GM19351 (cell line): ENCODE results near the gene OR2AE1.
"Not testable (repeated sequence)": the region's sequence is repeated elsewhere in the genome, so short reads cannot be mapped to it uniquely, and the experiment has no call there.

Source experiments
- ATAC-seq: cut with Tn5 transposase; IDR thresholded peaks from one replicate; pipeline ENCODE4 v1.9.1; 2021; ENCODE audit warnings: mild to moderate bottlenecking, moderate library complexity; ENCODE audit not compliant: unreplicated experiment

The OR2AE1 gene, protein sequence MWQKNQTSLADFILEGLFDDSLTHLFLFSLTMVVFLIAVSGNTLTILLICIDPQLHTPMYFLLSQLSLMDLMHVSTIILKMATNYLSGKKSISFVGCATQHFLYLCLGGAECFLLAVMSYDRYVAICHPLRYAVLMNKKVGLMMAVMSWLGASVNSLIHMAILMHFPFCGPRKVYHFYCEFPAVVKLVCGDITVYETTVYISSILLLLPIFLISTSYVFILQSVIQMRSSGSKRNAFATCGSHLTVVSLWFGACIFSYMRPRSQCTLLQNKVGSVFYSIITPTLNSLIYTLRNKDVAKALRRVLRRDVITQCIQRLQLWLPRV

DNA sequence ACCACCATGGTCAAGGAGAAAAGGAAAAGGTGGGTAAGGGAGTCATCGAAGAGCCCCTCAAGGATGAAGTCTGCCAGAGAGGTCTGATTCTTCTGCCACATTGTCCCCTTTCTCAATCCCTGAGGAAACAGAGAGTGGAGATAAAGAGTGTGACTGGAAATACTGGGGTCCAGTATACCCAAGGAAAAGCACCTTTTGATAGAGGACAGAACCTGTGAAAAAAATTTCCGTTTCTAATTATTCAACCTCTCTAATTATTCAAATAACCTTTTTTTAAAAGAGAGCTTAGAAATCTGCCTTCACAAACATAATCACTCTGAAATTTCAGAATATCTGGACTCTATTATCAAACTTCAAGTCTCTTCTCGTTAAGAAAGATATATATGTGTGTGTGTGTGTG, at the start of gene OR2AE1:
OR2AE1 (minus strand) TSS at position 101 of the 400 bp plus-strand sequence; CDS start at position 101, 0 bp downstream.
- no peak for ATAC-seq

DNA sequence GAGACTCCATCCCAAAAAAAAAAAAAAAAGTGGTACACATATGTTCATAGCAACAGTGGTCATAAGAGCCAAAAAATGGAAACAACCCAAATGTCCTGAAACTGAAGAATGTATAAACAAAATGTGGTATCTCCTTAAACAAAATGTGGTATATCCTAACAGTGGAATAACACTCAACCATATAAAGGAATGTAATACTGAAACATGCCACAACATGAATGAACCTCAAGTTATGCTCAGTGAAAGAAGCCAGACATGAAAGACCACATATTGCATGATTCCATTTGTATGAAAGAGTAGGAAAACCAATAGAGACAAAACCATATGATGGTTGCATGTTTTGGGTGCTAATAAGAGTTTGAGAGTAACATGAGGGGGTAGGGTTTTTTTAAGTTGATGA, 49.5 kb upstream of the OR2AE1 start:
- no peak for ATAC-seq

DNA sequence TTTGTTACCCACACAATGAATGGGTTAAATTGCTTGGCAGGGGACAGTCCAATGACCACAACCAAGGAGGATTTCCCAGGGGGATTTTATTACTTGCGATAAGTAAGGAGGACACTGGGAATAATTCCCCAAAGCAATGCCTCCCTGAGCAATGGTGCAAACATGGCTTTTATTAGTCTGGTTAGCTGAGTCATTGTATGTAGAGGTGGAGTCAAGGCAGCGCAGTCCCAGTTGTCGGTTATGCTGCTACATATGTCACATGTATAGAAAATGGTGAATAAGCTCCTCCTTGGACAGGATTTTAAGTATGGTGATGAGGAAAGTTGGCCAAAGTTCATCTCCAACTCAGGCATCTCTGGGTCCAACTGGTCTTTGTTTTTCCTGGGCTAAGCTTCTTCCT, 46.4 kb upstream of the OR2AE1 start:
- ATAC-seq = no peak

DNA sequence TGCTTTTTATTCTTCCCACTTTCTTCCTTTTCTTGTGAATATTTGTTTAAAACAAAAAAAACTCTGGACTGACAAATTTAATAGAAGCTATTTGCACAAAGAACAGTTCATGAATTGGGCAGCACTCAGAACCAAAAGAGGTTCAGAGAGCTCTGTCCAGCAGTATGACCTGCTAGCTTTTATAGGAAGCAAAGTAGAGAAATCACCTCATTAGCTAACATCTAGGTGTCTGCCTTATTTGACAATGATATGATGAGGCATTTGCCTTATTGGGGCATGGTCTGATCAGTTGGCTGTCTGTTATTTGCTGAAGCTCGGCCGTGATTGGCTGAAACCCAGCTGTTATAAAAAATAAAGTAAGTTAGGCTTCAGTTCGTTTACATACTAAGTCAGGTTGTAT, 43.3 kb upstream of the OR2AE1 start:
- ATAC-seq = no peak

DNA sequence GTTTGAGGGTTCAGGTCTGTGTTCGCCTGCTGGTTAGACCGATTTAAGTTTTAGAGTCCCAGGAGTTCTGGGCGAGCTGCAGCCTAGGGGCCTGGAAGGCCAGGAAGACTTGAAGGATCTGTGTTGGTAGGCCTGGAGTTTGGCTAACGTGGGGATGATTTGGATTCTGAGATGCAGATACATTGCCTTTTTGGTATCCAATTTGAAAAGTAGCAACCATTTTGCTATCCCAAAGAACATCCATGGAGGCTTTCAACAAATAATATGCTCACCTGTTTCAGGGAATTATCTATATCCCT, 42.9 kb upstream of the OR2AE1 start:
- ATAC-seq = no peak

DNA sequence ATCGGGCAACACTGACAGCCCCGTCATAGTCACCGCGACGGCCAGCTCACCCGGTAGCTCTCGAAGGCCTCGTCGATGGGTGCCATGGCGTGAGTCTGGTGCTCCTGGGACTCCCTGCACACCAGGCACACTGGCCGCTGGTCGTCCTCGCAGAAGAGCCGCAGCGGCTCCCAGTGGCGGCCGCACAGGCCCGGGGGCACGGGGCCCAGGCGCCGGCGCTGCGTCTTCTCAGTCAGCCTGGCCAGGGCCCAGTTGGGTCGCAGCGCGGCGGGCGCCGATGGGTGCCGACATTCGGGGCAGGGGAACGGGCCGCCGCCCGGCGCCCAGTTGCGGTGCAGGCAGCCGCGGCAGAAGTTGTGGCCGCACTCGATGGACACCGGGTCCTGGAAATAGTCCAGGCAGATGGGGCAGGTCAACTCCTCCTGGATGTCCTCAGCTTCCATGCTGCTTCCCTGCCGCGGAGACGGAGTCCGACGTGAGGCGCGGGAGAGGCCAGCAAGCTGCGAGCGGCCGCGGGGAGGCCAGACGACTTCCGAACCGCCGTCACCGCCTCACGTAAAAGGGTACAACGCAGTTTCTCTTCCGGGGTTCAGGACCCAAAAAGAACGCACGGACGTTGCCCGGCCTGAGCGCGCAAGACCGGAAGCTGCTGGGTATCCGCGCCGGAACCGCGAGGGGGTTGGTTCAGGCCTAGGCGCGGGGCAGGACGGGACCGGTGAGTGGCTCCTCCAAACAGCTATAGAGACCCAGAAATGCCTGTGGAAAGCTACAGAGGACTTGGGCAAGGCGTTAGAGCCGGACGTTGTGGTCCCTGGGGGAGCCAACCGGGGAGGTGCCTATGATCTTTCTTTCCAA, 42.4 kb upstream of the OR2AE1 start, which contains the start of gene TRIM4:
TRIM4 (minus strand) TSS at position 572 of the 855 bp plus-strand sequence; CDS start at position 443, 129 bp downstream.
- ATAC-seq = peak; percentile 98

DNA sequence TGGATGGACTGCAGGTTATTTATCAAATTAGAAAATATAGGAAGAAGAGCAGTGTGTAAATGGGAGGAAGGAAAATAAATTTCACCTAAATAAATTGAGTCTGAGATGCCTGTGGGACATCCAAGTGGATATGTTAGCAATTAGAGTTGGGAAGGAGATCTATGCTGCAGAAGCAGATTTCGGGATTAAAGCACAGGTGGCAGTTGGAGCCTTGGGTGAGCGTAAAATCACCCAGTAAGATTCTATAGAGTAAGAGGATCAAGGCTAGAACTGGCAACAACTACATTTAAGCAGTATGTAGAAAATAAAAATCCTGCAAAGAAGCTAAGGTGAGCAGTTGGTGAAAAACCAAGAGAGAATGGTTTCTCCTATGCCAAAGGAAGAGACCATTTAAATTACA, 34.1 kb upstream of the OR2AE1 start:
- ATAC-seq = no peak

DNA sequence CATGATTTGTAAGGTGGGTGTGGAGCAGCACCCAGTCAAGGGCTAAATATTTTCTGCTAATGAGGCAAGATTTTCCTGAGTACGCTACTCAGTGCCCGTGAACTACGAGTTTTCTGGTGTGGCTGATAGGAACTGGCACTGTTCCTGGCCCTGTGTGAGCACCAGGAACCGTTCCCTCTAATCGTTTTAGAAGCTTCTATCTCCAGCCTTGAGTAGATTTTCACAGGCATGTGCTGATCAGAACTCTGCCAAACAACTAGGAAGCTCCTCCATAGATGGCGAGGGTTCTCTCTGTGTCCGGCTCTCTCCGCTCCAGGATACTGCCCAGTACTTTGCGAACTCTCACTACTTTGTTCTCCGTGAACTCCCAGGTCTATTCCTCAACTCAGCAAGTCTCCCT, 24.7 kb upstream of the OR2AE1 start:
- ATAC-seq = no peak

DNA sequence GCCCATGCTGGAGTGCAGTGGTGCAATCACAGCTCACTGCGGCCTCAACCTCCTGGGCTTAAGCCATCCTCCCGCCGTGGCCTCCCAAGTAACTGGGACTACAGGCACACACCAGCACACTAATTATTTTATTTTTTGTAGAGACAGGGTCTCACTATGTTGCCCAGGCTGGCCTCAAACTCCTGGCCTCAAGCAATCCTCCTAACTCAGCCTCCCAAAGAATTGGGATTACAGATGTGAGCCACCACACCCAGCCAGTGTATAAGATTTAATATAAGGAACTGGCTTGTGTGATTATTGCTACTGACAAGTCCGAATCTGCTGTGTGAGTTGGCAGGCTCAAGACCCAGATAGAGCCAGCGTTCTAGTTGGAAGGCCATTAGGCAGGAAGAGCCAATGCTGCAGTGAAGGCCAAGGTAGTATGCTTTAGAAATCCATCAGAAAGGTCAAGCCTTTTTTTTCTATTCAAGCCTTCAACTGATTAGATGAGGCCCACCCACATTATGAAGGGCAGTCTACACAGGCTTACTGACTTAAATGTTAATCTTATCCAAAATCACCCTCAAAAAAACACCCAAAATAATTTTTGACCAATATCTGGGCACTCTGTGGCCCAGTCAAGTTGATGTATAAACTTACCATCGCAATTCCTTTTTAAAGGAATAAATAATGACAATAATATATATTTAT, 23.1 kb upstream of the OR2AE1 start:
- ATAC-seq = no peak

DNA sequence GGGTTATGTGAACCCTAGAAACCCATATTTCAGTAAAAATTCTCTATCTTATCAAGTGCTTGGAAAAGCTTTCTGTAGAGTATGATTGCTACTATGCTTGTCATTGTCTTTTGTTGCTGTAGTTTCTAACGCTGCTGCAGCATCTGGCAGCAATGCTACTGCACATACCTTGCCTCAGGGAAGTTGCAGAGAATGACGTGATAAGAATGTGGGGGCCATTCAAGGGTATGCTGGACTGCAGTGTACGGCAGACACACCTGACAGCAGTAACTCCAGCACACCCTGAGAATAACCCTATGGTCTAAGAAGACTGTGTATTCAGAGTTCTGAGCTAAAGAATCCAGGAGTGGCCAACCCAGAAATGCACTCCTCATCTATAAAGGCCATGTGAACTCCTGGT, 22.0 kb upstream of the OR2AE1 start:
- no peak for ATAC-seq

DNA sequence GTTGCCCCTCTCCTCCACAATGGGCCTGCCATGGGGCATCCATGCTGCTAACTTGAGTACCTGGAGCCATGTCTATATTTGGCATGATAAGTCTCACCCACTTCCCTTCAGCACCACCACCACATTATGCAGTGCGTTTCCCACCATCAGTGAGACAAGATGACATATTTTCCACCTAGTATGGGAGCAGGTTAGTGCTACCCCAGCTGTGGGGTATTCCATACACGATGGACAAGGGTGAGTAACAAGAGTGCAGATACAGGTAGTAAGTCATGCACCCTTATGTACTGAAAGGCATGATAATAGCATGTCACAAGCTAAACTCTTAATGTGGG, 21.2 kb upstream of the OR2AE1 start:
- no peak for ATAC-seq

DNA sequence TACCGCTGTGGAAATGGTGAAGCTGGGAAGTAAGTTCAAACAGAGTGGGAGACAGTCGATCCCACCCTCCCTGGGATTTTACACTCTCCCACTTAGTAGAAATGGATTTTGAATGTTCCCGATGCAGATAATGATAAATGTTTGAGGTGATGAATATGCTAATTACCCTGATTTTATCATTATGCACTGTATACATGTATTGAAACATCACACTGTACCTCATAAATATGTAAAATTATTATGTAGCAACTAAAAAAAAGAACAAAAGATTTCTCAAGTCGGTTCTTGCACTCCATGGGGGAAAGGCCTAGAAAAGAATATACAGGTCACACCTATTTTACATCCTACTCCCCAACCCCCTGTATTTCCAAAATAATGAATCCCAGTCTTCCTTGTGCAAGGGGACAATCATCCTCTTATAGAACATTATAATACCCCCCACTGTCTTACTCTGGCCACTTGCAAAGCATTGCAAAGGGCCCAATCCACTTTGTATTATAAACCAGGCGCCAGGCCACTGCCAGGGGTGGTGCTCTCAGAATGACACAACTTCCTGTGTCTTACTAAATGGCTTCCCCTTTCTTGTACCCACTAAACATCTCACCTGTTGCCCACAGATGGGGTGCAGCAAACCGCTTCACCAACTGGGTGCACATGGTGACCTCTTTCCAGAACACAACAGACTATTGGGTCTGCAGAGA, 20.6 kb upstream of the OR2AE1 start:
- no peak for ATAC-seq

DNA sequence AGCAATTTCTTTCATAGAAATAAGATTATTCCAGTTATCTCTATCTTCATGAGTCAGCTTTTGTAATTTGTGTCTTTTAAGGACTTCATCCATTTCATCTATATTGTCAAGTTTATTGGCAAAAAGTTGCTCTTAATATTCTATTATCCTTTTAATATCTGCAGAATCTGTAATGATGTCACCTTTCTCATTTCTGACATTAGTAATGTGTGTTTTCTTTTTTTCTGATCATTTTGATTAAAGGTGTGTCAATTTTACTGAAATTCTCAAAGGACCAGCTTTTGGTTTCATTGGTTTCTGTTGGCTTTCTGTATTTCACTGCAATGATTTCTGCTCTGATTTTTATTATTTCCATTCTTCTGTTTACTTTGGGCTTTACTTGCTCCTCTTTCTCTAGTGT, 17.9 kb upstream of the OR2AE1 start:
- no peak for ATAC-seq

DNA sequence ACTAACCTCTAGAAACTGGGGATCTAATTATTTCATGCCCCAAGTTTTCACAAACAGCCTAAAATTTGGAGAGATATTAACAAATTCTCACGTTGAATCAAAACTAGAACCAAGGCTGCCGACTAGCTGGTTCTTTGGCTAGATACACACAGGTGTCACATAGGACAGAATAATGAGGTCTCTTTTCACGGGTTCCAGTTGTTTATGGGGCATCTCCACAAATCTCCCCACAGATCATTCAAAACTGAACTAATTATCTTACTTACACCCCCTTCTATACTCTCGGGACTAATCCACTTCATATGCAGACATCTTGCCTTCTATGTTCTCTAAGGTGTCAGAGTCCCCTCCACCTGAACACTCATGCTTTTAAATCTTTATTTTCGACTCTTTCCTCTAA, 16.4 kb upstream of the OR2AE1 start:
- ATAC-seq = no peak

DNA sequence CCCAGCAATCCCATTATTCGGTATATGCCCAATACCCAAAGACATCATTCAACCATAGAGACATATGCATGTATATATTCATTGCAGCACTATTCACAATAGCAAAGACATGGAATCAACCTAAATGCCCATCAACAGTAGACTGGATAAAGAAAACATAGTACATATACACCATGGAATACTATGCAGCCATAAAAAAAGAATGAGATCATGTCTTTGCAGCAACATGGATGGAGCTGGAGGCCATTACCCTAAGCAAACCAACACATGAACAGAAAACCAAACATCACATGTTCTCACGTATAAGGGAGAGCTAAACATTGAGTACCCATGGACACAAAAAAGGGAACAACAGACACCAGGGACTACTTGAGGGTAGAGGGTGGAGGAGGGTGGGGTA, 13.5 kb upstream of the OR2AE1 start:
- ATAC-seq = not testable (repeated sequence)

DNA sequence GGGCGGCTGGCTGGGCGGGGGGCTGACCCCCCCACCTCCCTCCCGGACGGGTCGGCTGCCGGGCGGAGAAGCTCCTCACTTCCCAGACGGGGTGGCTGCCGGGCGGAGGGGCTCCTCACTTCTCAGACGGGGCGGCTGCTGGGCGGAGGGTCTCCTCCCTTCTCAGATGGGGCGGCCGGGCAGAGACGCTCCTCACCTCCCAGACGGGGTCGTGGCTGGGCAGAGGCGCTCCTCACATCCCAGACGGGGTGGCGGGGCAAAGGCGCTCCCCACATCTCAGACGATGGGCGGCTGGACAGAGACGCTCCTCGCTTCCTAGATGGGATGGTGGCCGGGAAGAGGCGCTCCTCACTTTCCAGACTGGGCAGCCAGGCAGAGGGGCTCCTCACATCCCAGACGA, 11.5 kb upstream of the OR2AE1 start:
- not testable (repeated sequence) for ATAC-seq

DNA sequence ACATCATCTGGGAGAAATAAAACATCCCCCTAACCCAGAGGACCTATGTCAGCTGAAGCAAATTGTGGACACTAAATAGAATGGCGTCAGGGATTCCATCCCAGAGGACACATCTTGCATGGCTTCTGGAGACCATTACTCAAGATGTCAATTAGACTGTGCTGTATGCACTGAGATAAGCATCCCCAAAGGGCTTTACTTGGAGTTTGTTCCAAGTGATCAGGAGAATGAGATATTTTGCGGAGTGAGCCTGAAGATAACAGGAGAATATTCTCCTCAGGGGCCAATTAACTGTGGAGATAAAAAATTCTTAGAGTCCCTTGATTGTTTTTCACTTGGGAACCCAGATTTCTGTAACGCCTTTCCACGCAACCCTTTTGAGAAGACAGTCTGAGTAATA, 4.5 kb upstream of the OR2AE1 start:
- ATAC-seq = no peak

DNA sequence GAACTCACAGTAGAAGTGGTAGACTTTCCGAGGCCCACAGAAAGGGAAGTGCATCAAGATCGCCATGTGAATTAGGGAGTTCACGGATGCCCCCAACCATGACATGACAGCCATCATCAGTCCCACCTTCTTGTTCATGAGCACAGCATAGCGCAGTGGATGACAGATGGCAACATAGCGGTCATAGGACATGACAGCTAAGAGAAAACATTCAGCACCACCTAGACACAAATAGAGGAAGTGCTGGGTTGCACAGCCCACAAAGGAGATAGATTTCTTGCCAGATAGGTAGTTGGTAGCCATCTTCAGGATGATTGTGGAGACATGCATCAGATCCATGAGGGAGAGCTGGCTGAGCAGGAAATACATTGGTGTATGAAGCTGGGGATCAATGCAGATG, 342 bp downstream of the OR2AE1 start:
- ATAC-seq = no peak

DNA sequence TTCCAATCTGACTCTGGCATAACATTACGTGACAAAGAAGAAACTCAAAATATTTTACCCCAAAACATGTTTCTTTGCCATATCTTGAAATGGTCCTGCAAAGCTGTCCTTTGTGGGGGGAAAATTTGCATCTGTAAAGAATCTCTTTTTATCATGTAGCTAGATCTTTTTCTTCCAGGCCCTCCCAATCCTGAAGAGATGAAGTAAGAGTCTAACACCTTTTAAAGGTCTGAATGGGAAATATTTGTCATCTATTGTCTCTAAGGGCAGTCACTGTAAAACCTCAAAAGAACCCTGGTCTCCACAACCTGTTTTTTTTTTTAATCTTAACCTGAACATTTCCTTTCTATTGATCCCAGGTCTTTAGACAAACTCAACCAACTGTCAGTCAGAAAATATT, 8.6 kb downstream of the OR2AE1 start:
- ATAC-seq = no peak

DNA sequence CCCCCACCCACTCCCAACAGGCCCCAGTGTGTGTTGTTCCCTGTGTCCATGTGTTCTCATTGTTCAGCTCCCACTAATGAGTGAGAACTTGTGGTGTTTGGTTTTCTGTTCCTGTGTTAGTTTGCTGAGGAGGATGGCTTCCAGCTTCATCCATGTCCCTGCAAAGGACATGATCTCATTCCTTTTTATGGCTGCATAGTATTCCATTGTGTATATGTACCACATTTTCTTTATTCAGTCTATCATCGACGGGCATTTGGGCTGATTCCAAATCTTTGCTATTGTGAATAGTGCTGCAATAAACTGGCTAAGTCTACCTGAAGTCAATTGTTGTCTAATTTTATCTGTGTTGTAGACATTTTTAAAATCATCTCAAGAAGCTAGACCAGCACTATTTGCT, 9.4 kb downstream of the OR2AE1 start:
- ATAC-seq = not testable (repeated sequence)

DNA sequence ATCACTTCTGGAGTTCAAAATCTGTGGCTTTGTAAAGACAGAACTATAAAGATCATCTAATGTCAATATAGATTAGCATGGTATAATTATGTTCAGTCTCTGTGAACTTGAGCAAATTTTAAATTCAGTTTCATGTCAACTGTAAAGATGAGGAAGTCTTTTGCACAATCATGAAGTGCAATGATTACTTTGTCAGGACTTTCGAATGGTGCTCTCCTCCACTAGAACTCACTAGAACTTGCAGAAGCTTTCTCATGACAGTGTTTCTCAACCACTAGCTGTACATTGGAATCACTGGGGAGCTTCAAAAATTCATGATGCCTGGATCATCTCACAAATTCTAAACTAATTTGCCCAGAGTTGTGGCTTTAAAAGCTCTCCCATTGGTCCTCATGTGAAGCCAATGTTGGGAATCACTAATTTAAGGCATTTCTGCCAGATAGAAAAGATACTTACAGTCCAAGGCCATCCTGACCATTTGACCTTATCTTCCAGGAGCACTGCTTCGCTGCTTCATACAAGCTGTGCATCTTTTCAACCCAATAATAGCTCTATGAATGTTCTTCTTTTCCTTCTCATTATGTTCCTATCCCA, 12.9 kb downstream of the OR2AE1 start:
- no peak for ATAC-seq
